SU-DHL-6 (cell line): Measurements from ENCODE around the gene CNBD2.

Source experiments
- H2AFZ ChIP-seq: fragments of 200-600 bp; sonication (generic); 2 replicates; pipeline ENCODE4 v1.6.1; 2014; ENCODE audit warnings: low read depth, mild to moderate bottlenecking, moderate library complexity, mixed read lengths, antibody characterized with exemption, low read length; ENCODE audit not compliant: severe bottlenecking
- H3F3A ChIP-seq: fragments of 200-600 bp; shearing (Covaris generic); 2 replicates; pipeline ENCODE4 v1.6.0; 2016; ENCODE audit warnings: antibody characterized with exemption, mild to moderate bottlenecking; ENCODE audit not compliant: insufficient read depth
- H3K27ac ChIP-seq: fragments of 200-600 bp; sonication (generic); 2 replicates; pipeline ENCODE4 v1.5.1; 2016; ENCODE audit warnings: low read depth, mild to moderate bottlenecking, low read length, moderate library complexity, mixed read lengths
- H3K27me3 ChIP-seq: fragments of 200-600 bp; sonication (generic), shearing (Covaris generic); 2 replicates; pipeline ENCODE4 v1.6.0; 2014; ENCODE audit warnings: mild to moderate bottlenecking, low read length
- H3K36me3 ChIP-seq: fragments of 200-600 bp; sonication (generic); 2 replicates; pipeline ENCODE4 v1.6.1; 2014; ENCODE audit warnings: mild to moderate bottlenecking, low read length, mixed read lengths
- H3K4me2 ChIP-seq: fragments of 300-600, 200-600 bp; shearing (Covaris generic), sonication (generic); 2 replicates; pipeline ENCODE4 v1.6.0; 2014; ENCODE audit warnings: low read length, low read depth, mild to moderate bottlenecking; ENCODE audit not compliant: poor library complexity, severe bottlenecking
- H3K4me3 ChIP-seq: fragments of 200-600 bp; sonication (generic); 2 replicates; pipeline ENCODE4 v1.5.1; 2014; ENCODE audit warnings: antibody characterized with exemption, low read length, mild to moderate bottlenecking, mixed read lengths; ENCODE audit not compliant: insufficient read depth, poor library complexity, severe bottlenecking
- H3K79me2 ChIP-seq: fragments of 200-600 bp; sonication (generic); 2 replicates; pipeline ENCODE4 v1.6.1; 2014; ENCODE audit warnings: mild to moderate bottlenecking, low read length, moderate library complexity; ENCODE audit not compliant: insufficient read depth
- H3K9ac ChIP-seq: fragments of 200-600 bp; sonication (generic); 2 replicates; pipeline ENCODE4 v1.7.0; 2014; ENCODE audit warnings: mild to moderate bottlenecking, low read length
- H3K9me2 ChIP-seq: fragments of 200-600 bp; sonication (generic); replicated peaks from 2 replicates; pipeline ENCODE4 v1.6.1; 2014; ENCODE audit warnings: low read length; ENCODE audit not compliant: insufficient read depth
- H3K9me3 ChIP-seq: fragments of 200-600 bp; sonication (generic); 2 replicates; pipeline ENCODE4 v1.6.1; 2014; ENCODE audit warnings: low read length, mixed read lengths; ENCODE audit not compliant: insufficient read depth
- H4K20me1 ChIP-seq: fragments of 200-600 bp; sonication (generic); 2 replicates; pipeline ENCODE4 v1.6.1; 2014; ENCODE audit warnings: low read depth, mild to moderate bottlenecking, antibody characterized with exemption, low read length, moderate library complexity, mixed read lengths
- CTCF ChIP-seq: fragments of 200-600 bp; sonication (generic); IDR thresholded peaks from one replicate; pipeline ENCODE4 v1.5.1; 2017; ENCODE audit warnings: antibody characterized with exemption, mild to moderate bottlenecking, low read length, moderate library complexity; ENCODE audit not compliant: insufficient read depth, poor library complexity, severe bottlenecking
- EZH2phosphoT487 ChIP-seq: fragments of 200-600 bp; sonication (generic), shearing (Covaris generic); conservative IDR thresholded peaks from 2 replicates; pipeline ENCODE4 v1.6.1; 2018; ENCODE audit warnings: mild to moderate bottlenecking, antibody characterized with exemption, low read length, moderate library complexity, mixed read lengths

The CNBD2 gene

DNA sequence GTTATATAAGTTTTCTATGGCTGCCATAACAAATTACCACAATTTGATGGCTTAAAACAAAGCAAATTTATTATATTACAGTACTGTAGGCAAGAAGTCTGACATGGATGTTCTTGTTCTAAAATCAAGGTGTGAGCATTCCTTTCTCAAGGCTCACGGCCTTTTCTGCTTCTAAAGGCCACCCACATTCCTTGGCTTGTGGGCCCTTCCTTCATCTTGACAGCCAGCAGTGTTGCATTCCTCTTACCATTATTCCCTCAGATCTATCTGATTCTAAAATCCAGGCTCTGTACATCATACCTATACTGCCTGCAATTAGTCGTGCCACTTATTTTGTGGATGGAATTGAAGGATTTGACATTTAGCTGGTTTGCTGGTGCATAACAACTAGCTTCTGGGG is 3.6 kb downstream of the CNBD2 start:
- no peaks in the 10 kb centered on the region for H3K9me2 ChIP-seq
- H3K9ac ChIP-seq = no peak overlapping the region
- H3K27me3 ChIP-seq = no peaks in the 10 kb centered on the region
- H3F3A ChIP-seq = no peaks in the 10 kb centered on the region
- H3K9me3 ChIP-seq = no peaks in the 10 kb centered on the region
- H3K4me2 ChIP-seq = no peak overlapping the region
- no peaks in the 10 kb centered on the region for H3K36me3 ChIP-seq
- H4K20me1 ChIP-seq = no peaks in the 10 kb centered on the region
- no peak overlapping the region for H3K4me3 ChIP-seq
- TF ChIP-seq CTCF (no peak), EZH2phosphoT487 (no peak)
- H2AFZ ChIP-seq = no peak overlapping the region
- no peaks in the 10 kb centered on the region for H3K79me2 ChIP-seq
- no peak overlapping the region for H3K27ac ChIP-seq

DNA sequence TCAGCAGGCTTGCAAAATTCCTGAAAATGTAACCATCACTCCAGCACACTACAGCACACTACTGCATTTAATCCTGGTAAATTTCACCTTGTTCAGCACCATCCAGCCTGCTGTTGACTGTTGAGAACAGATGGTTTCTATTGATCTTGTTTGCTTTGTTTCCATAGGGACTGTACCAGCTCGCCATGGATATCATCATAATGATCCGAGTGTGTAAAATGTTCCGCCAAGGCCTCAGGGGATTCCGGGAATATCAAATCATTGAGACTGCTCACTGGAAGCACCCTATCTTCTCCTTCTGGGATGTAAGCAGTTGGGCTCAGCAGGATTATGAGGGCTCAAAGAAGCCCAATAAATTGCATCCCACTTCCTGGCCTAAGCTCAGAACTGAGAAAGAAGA is 4.1 kb downstream of the CNBD2 start:
- Histone ChIP-seq H4K20me1 (no peaks in the 10 kb centered on the region), H3K9me2 (no peaks in the 10 kb centered on the region), H2AFZ (no peak overlapping the region), H3K4me3 (no peak overlapping the region), H3K9ac (no peak overlapping the region), H3K79me2 (no peaks in the 10 kb centered on the region), H3K4me2 (no peak overlapping the region), H3K27me3 (no peaks in the 10 kb centered on the region), H3K9me3 (no peaks in the 10 kb centered on the region), H3K27ac (no peak overlapping the region), H3F3A (no peaks in the 10 kb centered on the region), H3K36me3 (no peaks in the 10 kb centered on the region)
- TF ChIP-seq CTCF (no peak), EZH2phosphoT487 (no peak)

- H3K4me2 ChIP-seq = no peak overlapping the region
- H3K27ac ChIP-seq = no peak overlapping the region
- H3K36me3 ChIP-seq = no peaks in the 10 kb centered on the region
- H3K9me2 ChIP-seq = no peaks in the 10 kb centered on the region
- H3F3A ChIP-seq = no peaks in the 10 kb centered on the region
- no peaks in the 10 kb centered on the region for H3K9me3 ChIP-seq
- H3K79me2 ChIP-seq = no peaks in the 10 kb centered on the region
- H3K27me3 ChIP-seq = no peaks in the 10 kb centered on the region
- H4K20me1 ChIP-seq = no peaks in the 10 kb centered on the region
- no peak overlapping the region for H3K4me3 ChIP-seq
- H2AFZ ChIP-seq = no peak overlapping the region
- TF ChIP-seq CTCF (no peak), EZH2phosphoT487 (no peak)
- H3K9ac ChIP-seq = no peak overlapping the region
Measured at GRCh38 chr20:35974256-35974655, 5.9 kb downstream of the CNBD2 start.
